Lung (tissue), 12 donors: ENCODE data around the gene RETSAT. TPM values are rescaled to one million over a fixed set of nuclear protein-coding genes. Genes with fewer than 3 reads are reported as not detected.
A peak's percentile ranks its signal among the peaks of the same experiment; 100 is the strongest.
"Not testable (repeated sequence)": the region's sequence is repeated elsewhere in the genome, so short reads cannot be mapped to it uniquely, and the experiment has no call there.

Source experiments
- ATAC-seq: fragments of 200-7000 bp; cut with Tn5 transposase; one replicate; pipeline ENCODE4 v1.9.1; 2020; ENCODE audit warnings: moderate number of reproducible peaks; ENCODE audit not compliant: insufficient read depth, low FRiP score
- DNase-seq, 3 donors: peaks; one replicate each; pipeline ENCODE4 v3.0.0-alpha.2; 2013 to 2017
- H3K27ac ChIP-seq, 2 donors: one replicate each; pipeline ENCODE4 v1.5.1; 2013; ENCODE audit warnings: mild to moderate bottlenecking in 2 of 2, moderate library complexity in 2 of 2, control low read depth in 1 of 2, inconsistent platforms in 1 of 2, low read depth in 1 of 2, low read length in 1 of 2
- H3K27me3 ChIP-seq, 3 donors: one replicate each; pipeline ENCODE4 v1.5.1; 2013; ENCODE audit warnings: low read length in 2 of 3; ENCODE audit not compliant: control insufficient read depth in 3 of 3, insufficient read depth in 3 of 3
- H3K36me3 ChIP-seq, 4 donors: one replicate each; pipeline ENCODE4 v1.5.1; 2013; ENCODE audit warnings: low read length in 4 of 4, mild to moderate bottlenecking in 1 of 4, moderate library complexity in 1 of 4; ENCODE audit not compliant: control insufficient read depth in 4 of 4, insufficient read depth in 4 of 4
- H3K4me1 ChIP-seq, 5 donors: one replicate each; pipeline ENCODE4 v1.5.1; 2013; ENCODE audit warnings: low read length in 5 of 5, mild to moderate bottlenecking in 2 of 5, moderate library complexity in 1 of 5; ENCODE audit not compliant: control insufficient read depth in 5 of 5, insufficient read depth in 5 of 5
- H3K4me3 ChIP-seq: one replicate; pipeline ENCODE4 v1.5.1; 2013; ENCODE audit warnings: mild to moderate bottlenecking, control low read depth, moderate library complexity
- H3K9ac ChIP-seq, 2 donors: one replicate each; pipeline ENCODE4 v1.5.1; 2013; ENCODE audit warnings: low read length in 2 of 2, control low read depth in 1 of 2; ENCODE audit not compliant: insufficient read depth in 1 of 2
- H3K9me3 ChIP-seq, 4 donors: one replicate each; pipeline ENCODE4 v1.5.1; 2013; ENCODE audit warnings: low read length in 3 of 4, mild to moderate bottlenecking in 1 of 4, moderate library complexity in 1 of 4; ENCODE audit not compliant: control insufficient read depth in 4 of 4, insufficient read depth in 3 of 4
- CTCF ChIP-seq: IDR thresholded peaks from 2 replicates; pipeline ENCODE4 v1.5.1; 2012; ENCODE audit warnings: mild to moderate bottlenecking; ENCODE audit errors: control extremely low read depth, extremely low read depth
- WGBS, 2 donors: extraction: QIAGEN DNeasy Blood & Tissue Kit; methylation state at CpG; one replicate each; pipeline ENCODE4 v1.1.7; 2013; 5-methylcytosine and 5-hydroxymethylcytosine counted together
- polyA plus RNA-seq, 2 donors: library from polyadenylated mRNA; stranded (reverse); fragments of 200-250 nt; gene quantifications; one replicate each; pipeline ENCODE4 v1.2.1, GENCODE V29; 2013
- total RNA-seq, 2 donors: library from RNA; depleted of rRNA in 1 of 2; stranded (reverse); fragments of >200 nt in 1 of 2; gene quantifications; one replicate each; pipeline ENCODE4 v1.2.1, GENCODE V29; 2014 to 2021
- donor health status: control.
- donor health status: control.
- donor health status: Bipolar disorder and iron deficiency.
- donor health status: healthy.
- donor health status: DM: yes; HTN: yes; CAD: no.

RETSAT gene
- total and polyA plus RNA-seq, 4 donors: 19.6 to 55.4 (median 24.8) TPM

GRCh38 chr2:85353876-85354285 is 447 bp downstream of the RETSAT start:
- Histone ChIP-seq H3K9me3 (no peaks in the 10 kb centered on the region), H3K27me3 (no peaks in the 10 kb centered on the region), H3K4me3 (peak overlapping the region; percentile 75), H3K36me3 (peaks cover 5 to 29% (median 18%) of the 10 kb centered on the region in 4 donors), H3K27ac (peak overlapping the region; percentile 83 to 84), H3K9ac (peak overlapping the region in 1 of 2 donors; percentile 85), H3K4me1 (peaks cover 0 to 27% (median 10%) of the 10 kb centered on the region in 5 donors)
- TF ChIP-seq CTCF: no peak
- peak; percentile 27 for ATAC-seq
- peak in 1 of 3 donors; percentile 38 for DNase-seq
- WGBS, 2 donors: 11 to 39% methylated on average over 16 of the region's 16 CpGs

- H3K4me3 ChIP-seq: no peak overlapping the region
- H3K27ac ChIP-seq: no peak overlapping the region
- DNase-seq: no peak
- no peak overlapping the region for H3K9ac ChIP-seq
- 81 to 89% methylated on average over 3 of the region's 3 CpGs for WGBS, 2 donors
- no peaks in the 10 kb centered on the region for H3K27me3 ChIP-seq
- no peaks in the 10 kb centered on the region for H3K9me3 ChIP-seq
- no peak for TF ChIP-seq CTCF
- peaks cover 0 to 2% (median 0%) of the 10 kb centered on the region in 5 donors for H3K4me1 ChIP-seq
- no peak for ATAC-seq
- peaks cover 0 to 53% (median 26%) of the 10 kb centered on the region in 4 donors for H3K36me3 ChIP-seq
These were observed 6.7 kb downstream of the RETSAT start for GRCh38 chr2:85347599-85347998.

GRCh38 chr2:85344356-85344954 is 9.9 kb downstream of the RETSAT start:
- H3K27ac ChIP-seq: no peak overlapping the region
- H3K36me3 ChIP-seq: peaks cover 0 to 38% (median 16%) of the 10 kb centered on the region in 4 donors
- H3K9ac ChIP-seq: no peak overlapping the region
- ATAC-seq (no peak), DNase-seq (no peak)
- H3K4me1 ChIP-seq: no peaks in the 10 kb centered on the region
- H3K4me3 ChIP-seq: no peak overlapping the region
- no peaks in the 10 kb centered on the region for H3K9me3 ChIP-seq
- no peak for TF ChIP-seq CTCF
- no peaks in the 10 kb centered on the region for H3K27me3 ChIP-seq
- 90 to 91% methylated on average over 14 of the region's 14 CpGs for WGBS, 2 donors

GRCh38 chr2:85343207-85343895 is 11.0 kb downstream of the RETSAT start:
- not testable (repeated sequence) for H3K4me1 ChIP-seq, H3K27me3 ChIP-seq, ATAC-seq, H3K4me3 ChIP-seq, H3K9ac ChIP-seq, DNase-seq, H3K9me3 ChIP-seq, H3K27ac ChIP-seq
- peaks cover 0 to 34% (median 14%) of the 10 kb centered on the region in 4 donors for H3K36me3 ChIP-seq
- 93% methylated on average over 10 of the region's 10 CpGs for WGBS, 2 donors
